NCI-H774 (cell line): Measurements from ENCODE around the gene TTC22.

Experiments
- DNase-seq: peaks from one replicate; lab custom pipeline; 2025; lab: John Stamatoyannopoulos, UW

TTC22 gene

DNA sequence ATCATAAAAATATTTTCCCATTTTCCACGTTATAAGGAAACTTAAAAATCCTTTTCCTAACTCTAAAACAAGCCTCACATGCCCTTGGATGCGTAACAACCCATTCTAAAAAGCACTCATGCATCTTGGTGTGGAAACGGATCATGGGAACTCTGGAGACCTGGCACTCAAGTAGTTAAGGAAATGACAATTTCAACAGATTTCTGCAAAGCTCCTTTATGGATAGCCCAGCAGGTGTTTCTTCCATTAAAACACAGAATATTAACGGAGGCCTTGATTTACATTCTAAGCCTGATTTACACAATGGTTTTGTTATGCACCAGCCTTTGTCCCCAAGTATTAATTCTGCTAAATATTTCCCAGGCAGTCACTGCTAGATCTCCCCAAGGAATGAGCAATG is 49.7 kb downstream of the TTC22 start:
- no peak for DNase-seq

DNA sequence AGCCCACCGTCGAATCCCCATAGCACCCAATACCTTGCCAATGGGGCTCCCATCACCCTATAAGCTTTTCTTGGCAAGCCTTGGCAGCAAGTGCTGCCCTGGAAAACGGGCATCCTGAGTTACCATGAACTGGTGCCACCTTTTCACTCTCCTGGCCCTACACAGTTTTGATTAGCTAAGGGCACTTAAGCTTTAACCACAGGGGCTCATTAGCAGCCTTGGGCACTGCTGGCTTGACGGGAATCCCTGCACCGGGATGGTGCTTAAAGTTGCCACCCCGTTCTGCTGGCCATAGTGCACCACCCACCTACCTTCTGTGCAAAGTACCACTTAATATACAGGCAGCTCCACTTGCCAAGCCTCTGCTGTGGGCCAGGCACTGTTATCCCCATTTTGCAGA is 50.5 kb downstream of the TTC22 start:
- no peak for DNase-seq

- DNase-seq: no peak
Measured at GRCh38 chr1:54748094-54748835, 52.9 kb downstream of the TTC22 start.

- DNase-seq: no peak
Measured at GRCh38 chr1:54745864-54746263, 55.3 kb downstream of the TTC22 start.

- DNase-seq: no peak
Measured at GRCh38 chr1:54745274-54745673, 55.8 kb downstream of the TTC22 start.

- no peak for DNase-seq
Measured at GRCh38 chr1:54744696-54745095, 56.4 kb downstream of the TTC22 start.

- DNase-seq: no peak
Measured at GRCh38 chr1:54743416-54744226, 57.5 kb downstream of the TTC22 start.

DNA sequence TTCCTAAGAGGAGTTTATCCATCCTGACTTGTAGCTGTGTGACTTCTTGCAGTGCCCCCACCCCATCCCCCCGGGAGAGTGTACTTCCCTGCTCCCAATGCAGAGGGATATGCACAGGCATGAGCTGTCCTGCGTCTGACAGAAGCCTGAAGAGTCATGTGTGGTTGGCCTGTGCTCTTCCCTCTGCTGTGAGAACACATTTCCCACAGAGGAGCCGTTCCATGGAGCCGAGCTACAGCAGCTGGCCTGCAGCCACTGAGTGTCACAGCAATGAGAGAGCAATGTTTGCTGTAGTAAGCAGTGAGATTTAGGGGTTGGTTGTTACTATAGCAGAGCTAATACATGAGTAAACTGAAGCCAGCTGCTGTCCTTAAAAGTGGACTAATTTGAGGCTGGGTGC is 58.8 kb downstream of the TTC22 start:
- no peak for DNase-seq

GRCh38 chr1:54741531-54741930 is 59.6 kb downstream of the TTC22 start:
- no peak for DNase-seq

GRCh38 chr1:54738244-54738643 is 62.9 kb downstream of the TTC22 start:
- DNase-seq: no peak

DNA sequence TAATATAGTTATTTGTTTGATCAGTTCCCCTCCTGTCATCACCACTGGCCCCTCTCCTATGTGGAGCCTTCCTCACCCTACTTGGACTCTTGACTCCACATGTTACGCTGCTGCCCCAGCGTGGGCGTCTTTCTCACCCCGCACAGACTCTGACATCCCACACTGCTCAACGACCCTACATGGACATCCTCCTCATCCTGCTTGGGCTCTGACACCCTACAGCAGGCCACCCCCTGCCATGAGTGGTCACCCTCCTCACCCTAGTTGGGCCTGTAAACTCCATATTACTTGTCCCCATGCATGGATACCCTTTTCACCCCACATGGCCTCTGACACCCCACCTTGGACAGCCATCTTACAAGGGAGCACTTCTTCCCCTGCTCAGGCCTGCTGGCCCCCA is 64.4 kb downstream of the TTC22 start:
- DNase-seq: no peak
